Natural killer cell (primary cell): ENCODE data around the gene OPHN1. TPM values are rescaled to one million over a fixed set of nuclear protein-coding genes. Genes with fewer than 3 reads are reported as not detected.

Experiments
- ATAC-seq, 3 donors: fragments of 150-1000 bp in 2 of 3; fragments of 200-7000 bp in 1 of 3; cut with Tn5 transposase; 1 replicate in 1 of 3; 2 replicates in 2 of 3; pipeline ENCODE4 v1.10.0; 2021; ENCODE audit warnings: mild to moderate bottlenecking in 2 of 3, moderate library complexity in 2 of 3
- DNase-seq, 2 donors: peaks; one replicate each; pipeline versions ENCODE4 v3.0.0 to v3.0.0-alpha.2; 2013 to 2021; ENCODE audit warnings: mixed read lengths in 1 of 2
- H3K27ac ChIP-seq: one replicate; pipeline ENCODE4 v1.5.1; 2013; ENCODE audit warnings: mild to moderate bottlenecking, low read length
- H3K27me3 ChIP-seq: one replicate; pipeline ENCODE4 v1.6.1; 2013; ENCODE audit warnings: low read length; ENCODE audit not compliant: control insufficient read depth, insufficient read depth
- H3K36me3 ChIP-seq: one replicate; pipeline ENCODE4 v1.6.1; 2013; ENCODE audit warnings: low read length; ENCODE audit not compliant: control insufficient read depth, insufficient read depth
- H3K4me1 ChIP-seq: one replicate; pipeline ENCODE4 v1.6.1; 2013; ENCODE audit warnings: low read length; ENCODE audit not compliant: control insufficient read depth, insufficient read depth
- H3K4me3 ChIP-seq: one replicate; pipeline ENCODE4 v1.5.1; 2013; ENCODE audit warnings: low read length
- H3K9me3 ChIP-seq: one replicate; pipeline ENCODE4 v1.6.1; 2013; ENCODE audit warnings: low read length; ENCODE audit not compliant: control insufficient read depth, insufficient read depth
- H3K27ac Mint-ChIP-seq, 2 donors: one replicate each; pipeline ENCODE4 v1.8.0; 2022; ENCODE audit warnings: mild to moderate bottlenecking in 2 of 2, mixed read lengths in 2 of 2, moderate library complexity in 1 of 2
- H3K27me3 Mint-ChIP-seq, 2 donors: one replicate each; pipeline ENCODE4 v1.8.0; 2022; ENCODE audit warnings: low read depth in 2 of 2, mixed read lengths in 2 of 2
- H3K36me3 Mint-ChIP-seq: one replicate; pipeline ENCODE4 v1.8.0; 2022; ENCODE audit warnings: mixed read lengths
- H3K4me1 Mint-ChIP-seq, 2 donors: one replicate each; pipeline ENCODE4 v1.8.0; 2022; ENCODE audit warnings: mixed read lengths in 2 of 2
- H3K4me3 Mint-ChIP-seq: one replicate; pipeline ENCODE4 v1.8.0; 2022; ENCODE audit warnings: mild to moderate bottlenecking, moderate library complexity, mixed read lengths
- H3K9me3 Mint-ChIP-seq, 2 donors: one replicate each; pipeline ENCODE4 v1.8.0; 2022; ENCODE audit warnings: mixed read lengths in 2 of 2
- CTCF ChIP-seq: fragments of 200-600 bp; IDR thresholded peaks from one replicate; pipeline ENCODE4 v1.8.0; 2022; ENCODE audit warnings: antibody characterized with exemption
- WGBS: methylation state at CpG from one replicate; pipeline ENCODE4 v1.1.7; 2013; ENCODE audit warnings: missing lambda C conversion rate; ENCODE audit not compliant: insufficient coverage; 5-methylcytosine and 5-hydroxymethylcytosine counted together
- intact Hi-C: fragments of 100-400 bp; cut with micrococcal nuclease; formaldehyde crosslinking; loops from one replicate; pipeline ENCODE4 v1.14.2; 2022
- total RNA-seq, 4 donors: library from RNA; stranded (reverse); fragments of 120-200 nt in 1 of 4; gene quantifications; one replicate each; pipeline versions ENCODE4 v1.2.3 to v1.2.4, GENCODE V29; 2013 to 2022

The OPHN1 gene
- total RNA-seq, 3 donors from 2014 or later (not counting 1 experiment from before 2014, with no cell fraction given), result 1.4 to 5.6 (median 3.7) TPM

DNA sequence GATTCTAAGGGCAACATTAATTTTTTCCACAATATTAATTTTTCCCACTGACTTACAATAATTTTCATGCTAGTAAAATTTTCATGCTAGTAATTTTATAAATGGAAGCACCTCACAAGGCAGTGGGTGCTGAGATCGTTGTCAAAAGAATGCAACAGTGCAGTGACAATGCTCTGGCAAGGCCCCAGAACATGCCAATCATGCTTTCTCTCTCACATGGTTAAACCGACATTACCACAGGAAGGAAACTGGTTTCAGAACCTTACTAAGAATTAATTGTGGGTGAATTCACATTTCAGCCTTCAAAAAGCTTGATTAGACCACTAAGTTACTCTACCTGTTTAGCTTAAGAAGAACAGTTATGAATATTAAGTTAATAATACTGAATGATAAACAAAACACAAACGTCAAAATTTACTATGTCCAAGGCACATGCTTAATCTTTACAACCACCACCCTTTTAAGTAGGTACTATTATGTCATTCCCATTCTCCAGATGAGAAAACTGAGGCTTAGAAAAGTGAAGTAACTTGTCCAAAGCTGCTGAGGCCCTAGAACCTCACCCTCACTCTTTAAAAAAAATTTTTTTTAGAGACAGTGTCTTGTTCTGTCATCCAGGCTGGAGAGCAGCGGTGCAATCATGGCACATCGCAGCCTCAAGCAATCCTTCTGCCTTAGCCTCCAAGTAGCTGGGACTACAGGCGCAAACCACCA, 10.0 kb upstream of the OPHN1 start:
- Mint-ChIP-seq H3K9me3 (no peaks in the 10 kb centered on the region), H3K4me3 (peak overlapping the region; percentile 65), H3K27me3 (peaks cover 16 to 45% of the 10 kb centered on the region in 2 donors), H3K36me3 (no peaks in the 10 kb centered on the region), H3K4me1 (peaks cover 8 to 24% of the 10 kb centered on the region in 2 donors), H3K27ac (peak overlapping the region in 1 of 2 donors; percentile 21)
- ATAC-seq (peak; percentile 62 to 96 (median 69)), DNase-seq (peak in 1 of 2 donors; percentile 49)
- WGBS, result 61% methylated on average over 3 of the region's 6 CpGs
- Histone ChIP-seq H3K36me3 (no peaks in the 10 kb centered on the region), H3K27ac (no peak overlapping the region), H3K9me3 (no peaks in the 10 kb centered on the region), H3K4me1 (peaks cover 11% of the 10 kb centered on the region), H3K4me3 (no peak overlapping the region), H3K27me3 (peaks cover 12% of the 10 kb centered on the region)
- intact Hi-C loops, result loop anchor here (5.0 kb wide), 1 partner anchor 156 kb away; no protein-coding TSS in a partner anchor
- no peak for TF ChIP-seq CTCF

GRCh38 chrX:68440940-68441339, 7.6 kb upstream of the OPHN1 start:
- H3K27ac ChIP-seq, result no peak overlapping the region
- Mint-ChIP-seq H3K27me3 (peaks cover 23 to 55% of the 10 kb centered on the region in 2 donors), H3K9me3 (no peaks in the 10 kb centered on the region), H3K4me1 (peaks cover 8 to 24% of the 10 kb centered on the region in 2 donors), H3K4me3 (no peak overlapping the region), H3K36me3 (no peaks in the 10 kb centered on the region), H3K27ac (no peak overlapping the region)
- ATAC-seq (no peak), DNase-seq (no peak)
- no peak for TF ChIP-seq CTCF
- peaks cover 11% of the 10 kb centered on the region for H3K4me1 ChIP-seq
- H3K9me3 ChIP-seq, result no peaks in the 10 kb centered on the region
- H3K27me3 ChIP-seq, result peaks cover 12% of the 10 kb centered on the region
- WGBS, result no CpG with 5 or more reads among the region's 1 CpG
- intact Hi-C loops, result loop anchor here (5.0 kb wide), 1 partner anchor 154 kb away; no protein-coding TSS in a partner anchor
- no peak overlapping the region for H3K4me3 ChIP-seq
- H3K36me3 ChIP-seq, result no peaks in the 10 kb centered on the region

GRCh38 chrX:68440442-68440841, 7.1 kb upstream of the OPHN1 start:
- H3K36me3 Mint-ChIP-seq, result no peaks in the 10 kb centered on the region
- Histone ChIP-seq H3K4me1 (peaks cover 11% of the 10 kb centered on the region), H3K36me3 (no peaks in the 10 kb centered on the region), H3K9me3 (no peaks in the 10 kb centered on the region), H3K27me3 (peaks cover 12% of the 10 kb centered on the region), H3K27ac (no peak overlapping the region), H3K4me3 (no peak overlapping the region)
- intact Hi-C loops, result loop anchor here (5.0 kb wide), 1 partner anchor 153 kb away; no protein-coding TSS in a partner anchor
- no peak overlapping the region for H3K27ac Mint-ChIP-seq
- no peak for TF ChIP-seq CTCF
- no peak for DNase-seq
- ATAC-seq, result no peak
- peaks cover 8 to 24% of the 10 kb centered on the region in 2 donors for H3K4me1 Mint-ChIP-seq
- no peak overlapping the region for H3K4me3 Mint-ChIP-seq
- no peaks in the 10 kb centered on the region for H3K9me3 Mint-ChIP-seq
- peaks cover 20 to 51% of the 10 kb centered on the region in 2 donors for H3K27me3 Mint-ChIP-seq
